ENCODE results near the gene PLAGL1.

- no peak for TF ChIP-seq CTCF (IDR thresholded peaks at IDR 0.05)
- TF ChIP-seq POLR2A (IDR thresholded peaks at IDR 0.05) = no peak
These were observed 97.0 kb downstream of the PLAGL1 start for GRCh38 chr6:143911028-143911427.
